Activated naive CD4-positive, alpha-beta T cell treated with Interleukin-2 at 50 U/mL for 16 hours (primary cell): Measurements from ENCODE around the gene RABGAP1L.
"Not testable (repeated sequence)": the region's sequence is repeated elsewhere in the genome, so short reads cannot be mapped to it uniquely, and the experiment has no call there.

Experiments
- DNase-seq: peaks from one replicate; pipeline ENCODE4 v3.0.0-alpha.2; 2020

Gene RABGAP1L

DNA sequence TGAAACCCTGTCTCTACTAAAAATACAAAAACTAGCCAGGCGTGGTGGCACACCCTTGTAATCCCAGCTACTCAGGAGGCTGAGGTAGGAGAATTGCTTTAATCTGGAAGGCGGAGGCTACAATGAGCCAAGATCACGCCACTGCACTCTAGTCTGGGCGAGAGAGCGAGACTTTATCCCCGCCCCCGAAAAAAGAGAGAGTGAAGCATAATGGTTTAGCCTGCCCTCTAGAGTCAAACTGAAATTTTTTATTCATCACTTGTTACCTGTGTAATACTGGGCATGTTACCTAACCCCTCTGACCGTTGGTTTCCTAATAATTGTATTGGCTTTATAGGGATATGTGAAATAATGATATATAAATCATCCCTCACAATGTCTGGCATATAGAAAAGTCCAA lies 307.3 kb downstream of the RABGAP1L start:
- DNase-seq, result no peak

DNA sequence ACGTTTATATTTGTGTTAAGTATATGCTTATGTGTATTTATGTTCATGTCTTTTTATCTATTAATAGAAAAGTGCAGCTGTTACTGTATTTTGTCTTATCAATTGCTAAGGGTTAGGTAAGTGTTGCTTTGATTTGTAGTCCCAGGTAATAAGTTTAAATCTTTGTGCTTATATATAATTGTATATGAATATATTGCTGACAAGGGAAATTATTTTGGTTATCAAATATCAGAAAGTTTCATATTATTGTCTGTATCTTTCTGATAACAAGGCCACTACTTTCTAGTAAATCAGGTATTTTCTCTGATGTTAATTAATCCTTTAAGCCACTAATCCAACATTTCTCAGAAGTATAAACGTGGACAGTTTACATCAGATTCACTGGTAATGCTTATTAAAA lies 309.7 kb downstream of the RABGAP1L start:
- DNase-seq, result no peak

DNA sequence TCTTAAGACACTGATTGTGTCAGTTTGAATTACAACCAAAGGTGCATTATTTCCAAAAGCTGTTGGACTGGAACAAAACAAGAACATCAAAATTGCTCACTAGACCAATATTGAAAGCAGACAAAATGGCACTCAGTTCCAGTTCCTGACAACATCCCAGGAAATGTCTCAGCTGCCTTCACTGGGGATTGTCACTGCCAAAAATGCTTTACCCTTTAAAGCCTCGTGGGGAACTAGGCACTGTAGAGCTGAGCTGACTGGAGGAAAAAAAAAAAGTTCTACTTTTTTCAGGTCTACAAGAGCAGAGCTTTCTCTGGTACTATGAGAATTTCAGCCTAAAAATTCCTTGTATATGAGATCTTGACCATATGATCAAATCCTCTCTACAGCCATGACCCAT lies 310.4 kb downstream of the RABGAP1L start:
- DNase-seq, result no peak

DNA sequence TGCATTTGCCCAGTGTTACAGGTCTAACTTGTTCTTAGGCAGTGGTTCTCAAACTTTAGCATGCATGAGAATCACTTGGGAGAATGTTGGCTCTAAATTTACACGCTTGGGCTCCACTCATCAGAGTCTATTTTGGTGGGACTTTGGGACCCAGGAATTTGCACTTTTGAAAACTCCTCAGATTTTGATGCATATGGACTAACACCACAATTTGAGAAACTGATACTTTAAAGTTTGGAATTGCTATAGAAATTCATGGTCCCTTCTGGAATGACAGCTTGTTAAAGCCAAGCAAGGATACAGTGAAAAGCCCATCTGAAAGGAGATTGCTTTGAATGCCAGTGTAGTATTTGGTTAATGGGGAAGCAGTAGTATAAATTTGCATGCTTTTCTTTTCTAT lies 320.0 kb downstream of the RABGAP1L start:
- DNase-seq, result no peak

DNA sequence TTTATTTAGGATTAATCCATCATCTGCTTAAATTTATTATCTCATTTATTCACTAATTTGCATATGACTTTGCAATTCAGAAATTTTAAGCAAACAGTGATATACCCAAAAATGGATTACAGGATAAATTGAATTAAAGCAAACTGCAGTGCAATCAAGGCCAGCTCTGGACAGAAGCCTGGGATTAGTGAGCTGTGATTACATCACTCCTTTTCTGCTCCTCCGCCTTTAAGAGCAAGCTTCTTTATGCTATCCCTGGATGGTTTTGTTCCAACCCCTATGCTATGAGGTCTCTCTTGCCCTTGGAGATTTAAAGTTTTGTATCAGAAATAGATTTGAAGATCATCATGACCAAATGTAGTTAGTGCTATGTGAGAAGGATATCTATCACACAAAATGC lies 321.0 kb downstream of the RABGAP1L start:
- DNase-seq, result no peak

DNA sequence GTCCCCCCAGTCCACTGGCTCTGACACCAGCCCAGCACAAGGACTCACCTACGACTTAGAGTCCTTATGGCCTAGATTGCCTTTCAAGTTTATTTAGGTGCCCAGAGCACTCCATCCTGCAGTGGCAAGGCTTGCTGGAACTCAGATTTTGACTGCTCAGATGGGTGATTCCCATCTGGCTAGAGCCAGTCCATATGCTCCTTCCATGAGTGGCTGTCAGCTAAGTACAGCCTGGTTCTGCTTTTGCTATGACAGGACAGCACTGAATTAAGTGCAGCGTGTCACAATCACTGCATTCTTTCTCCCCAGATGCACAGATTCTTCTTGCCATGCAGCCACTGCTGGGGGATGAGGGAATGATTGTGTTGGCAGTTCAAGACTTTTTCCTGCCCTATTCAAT lies 332.3 kb downstream of the RABGAP1L start:
- DNase-seq, result no peak

DNA sequence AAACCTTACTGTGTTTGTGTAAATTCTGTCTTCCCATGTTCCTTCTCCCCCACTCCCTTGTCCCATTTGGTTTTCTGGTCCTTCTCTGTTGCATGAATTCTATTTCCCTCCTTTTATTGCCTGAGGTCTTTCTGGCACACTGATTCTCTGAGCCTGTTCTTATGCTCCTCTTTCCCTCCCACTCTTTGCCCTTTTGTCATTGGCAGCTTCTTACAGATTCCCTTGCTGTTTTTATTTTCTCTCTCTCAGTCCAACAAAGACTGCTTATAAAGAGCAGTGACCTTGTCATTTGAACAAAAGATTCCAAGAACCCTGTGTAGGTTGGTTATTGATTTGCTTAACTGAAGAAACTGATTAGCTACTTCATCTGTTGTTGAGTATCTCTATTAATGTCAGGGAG lies 338.2 kb downstream of the RABGAP1L start:
- DNase-seq, result no peak

DNA sequence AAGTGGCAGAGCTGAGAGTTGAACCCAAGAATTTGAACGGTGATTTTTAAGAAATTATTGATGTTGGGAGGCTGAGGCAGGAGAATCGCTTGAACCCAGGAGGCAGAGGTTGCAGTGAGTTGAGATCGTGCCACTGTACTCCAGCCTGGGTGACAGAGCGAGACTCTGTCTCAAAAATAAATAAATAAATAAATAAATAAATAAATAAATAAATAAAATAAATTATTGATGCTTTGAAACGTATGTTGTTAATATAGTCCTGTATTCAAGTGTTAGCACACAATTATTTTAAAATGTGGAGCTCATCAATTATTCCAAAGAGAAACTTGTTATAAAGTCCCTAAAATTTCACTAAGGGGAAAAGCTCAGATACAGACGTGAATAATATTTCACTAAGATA lies 357.4 kb downstream of the RABGAP1L start:
- not testable (repeated sequence) for DNase-seq

DNA sequence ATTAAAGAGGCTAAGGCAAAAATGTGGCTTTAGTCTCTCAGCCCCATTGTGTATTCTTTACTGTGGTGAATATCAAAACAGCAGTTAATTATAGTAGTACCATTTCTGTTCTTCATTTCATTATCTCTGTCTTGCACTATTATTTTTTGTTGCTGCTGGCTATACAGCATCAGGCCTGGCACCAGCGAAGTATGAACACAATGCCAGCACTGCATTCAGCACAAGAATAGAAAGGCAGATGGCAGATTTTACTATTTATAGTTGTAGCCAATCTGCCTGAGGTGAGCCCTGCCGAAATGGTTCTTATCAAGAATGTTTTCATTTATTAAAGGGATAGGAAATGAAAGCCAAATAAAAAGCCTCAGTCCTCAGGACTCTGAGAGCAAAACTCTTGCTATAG lies 360.5 kb downstream of the RABGAP1L start:
- DNase-seq, result no peak

DNA sequence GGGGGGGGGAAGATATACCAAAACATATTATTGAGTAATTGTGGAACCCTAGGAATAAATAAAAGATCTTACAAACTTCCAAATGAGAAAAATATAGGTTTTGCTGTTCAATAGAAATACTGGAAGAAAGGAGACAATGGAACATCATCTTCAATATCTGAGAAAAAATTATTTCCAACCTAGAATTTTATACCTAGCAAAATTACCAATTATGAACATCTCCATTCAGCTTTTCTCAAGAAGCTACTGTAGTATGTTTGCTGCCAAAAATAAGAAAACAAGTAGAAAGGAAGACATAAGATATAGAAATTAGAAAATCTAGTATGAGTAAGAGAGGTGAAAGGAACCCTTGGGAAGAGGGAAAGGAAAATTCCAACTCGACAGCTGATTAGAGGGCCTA lies 372.4 kb downstream of the RABGAP1L start:
- no peak for DNase-seq

DNA sequence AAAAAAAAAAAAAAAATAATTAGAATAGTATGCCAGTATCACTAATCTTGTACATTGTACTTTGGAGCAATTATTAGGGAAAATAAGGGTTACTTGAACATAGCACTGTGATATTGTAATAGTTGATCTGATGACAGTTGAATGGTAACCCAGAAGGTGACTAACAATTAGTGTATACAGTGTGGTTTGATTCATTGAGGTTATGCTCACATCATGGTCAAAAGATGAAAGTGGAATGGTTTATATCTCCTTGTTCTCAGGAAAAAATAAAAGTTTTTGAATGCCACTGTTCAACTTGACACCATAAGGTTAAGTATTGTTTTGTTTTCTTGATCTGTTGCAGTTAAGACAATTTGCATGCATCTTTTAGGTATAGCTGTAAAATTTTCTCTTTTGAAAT lies 375.5 kb downstream of the RABGAP1L start:
- DNase-seq, result no peak

DNA sequence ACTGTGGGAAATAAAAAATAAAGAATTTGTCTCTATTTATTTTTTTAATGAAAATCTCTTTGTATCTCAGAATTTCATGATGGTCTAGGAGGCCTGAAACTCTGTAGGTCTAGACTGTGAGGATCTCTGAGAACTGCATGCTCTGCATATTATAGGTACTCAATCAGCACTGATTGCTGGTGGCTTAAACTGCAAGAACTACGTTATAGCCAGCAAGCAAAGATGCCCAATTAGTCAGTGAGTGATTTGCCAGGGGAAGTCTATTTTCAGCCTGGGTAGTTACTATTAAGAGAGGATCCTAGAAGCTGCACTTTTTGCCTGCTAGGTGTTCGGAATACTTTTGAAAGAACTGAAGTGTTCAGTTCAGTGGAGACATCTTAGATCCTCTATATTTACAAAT lies 375.9 kb downstream of the RABGAP1L start:
- no peak for DNase-seq

DNA sequence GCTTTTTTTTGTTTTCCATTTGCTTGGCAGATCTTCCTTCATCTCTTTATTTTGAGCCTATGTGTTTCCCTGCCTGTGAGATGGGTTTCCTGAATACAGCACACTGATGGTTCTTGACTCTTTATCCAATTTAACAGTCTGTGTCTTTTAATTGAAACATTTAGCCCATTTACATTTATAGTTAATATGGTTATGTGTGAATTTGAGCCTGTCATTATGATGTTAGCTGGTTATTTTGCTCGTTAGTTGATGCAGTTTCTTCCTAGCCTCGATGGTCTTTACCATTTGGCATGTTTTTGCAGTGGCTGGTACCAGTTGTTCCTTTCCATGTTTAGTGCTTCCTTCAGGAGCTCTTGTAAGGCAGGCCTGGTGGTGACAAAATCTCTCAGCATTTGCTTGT lies 384.1 kb downstream of the RABGAP1L start:
- not testable (repeated sequence) for DNase-seq

DNA sequence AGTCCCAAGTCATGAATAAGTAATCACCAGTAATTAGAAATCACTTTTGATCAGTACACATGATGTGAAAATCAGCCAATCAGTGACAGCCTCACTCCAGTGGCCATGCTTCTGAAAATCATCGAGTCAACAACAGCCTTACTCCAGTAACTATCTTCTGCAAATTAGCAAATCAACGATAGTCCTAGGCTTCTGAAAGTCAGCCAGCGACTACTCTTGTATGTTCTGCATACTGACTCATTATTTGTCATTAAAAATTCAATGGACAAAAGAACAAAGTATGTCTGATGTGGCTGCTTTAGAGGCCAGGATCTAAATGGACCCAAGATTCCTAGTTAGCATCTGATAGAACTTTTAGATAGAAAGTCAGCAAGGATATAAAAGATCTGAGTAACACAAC lies 391.0 kb downstream of the RABGAP1L start:
- DNase-seq, result no peak

DNA sequence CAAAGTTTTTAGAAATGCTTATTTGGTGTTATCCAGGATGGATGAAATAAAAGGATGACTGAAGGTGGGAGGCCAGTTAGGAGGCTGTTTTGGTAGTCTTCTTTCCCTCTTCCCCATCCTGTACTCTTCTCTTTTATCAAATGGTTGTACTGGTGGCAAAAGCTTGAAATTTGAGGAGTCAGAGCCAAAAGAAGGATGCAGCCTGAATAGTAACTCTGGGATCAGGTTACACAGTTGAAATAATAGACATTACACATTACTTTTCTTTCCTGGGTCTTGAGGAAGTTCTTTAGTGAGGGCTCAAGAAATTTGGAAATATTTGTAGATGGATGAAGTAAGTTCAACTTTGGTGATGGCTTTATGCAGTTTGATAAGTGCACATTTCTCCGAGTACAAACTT lies 397.1 kb downstream of the RABGAP1L start:
- no peak for DNase-seq

DNA sequence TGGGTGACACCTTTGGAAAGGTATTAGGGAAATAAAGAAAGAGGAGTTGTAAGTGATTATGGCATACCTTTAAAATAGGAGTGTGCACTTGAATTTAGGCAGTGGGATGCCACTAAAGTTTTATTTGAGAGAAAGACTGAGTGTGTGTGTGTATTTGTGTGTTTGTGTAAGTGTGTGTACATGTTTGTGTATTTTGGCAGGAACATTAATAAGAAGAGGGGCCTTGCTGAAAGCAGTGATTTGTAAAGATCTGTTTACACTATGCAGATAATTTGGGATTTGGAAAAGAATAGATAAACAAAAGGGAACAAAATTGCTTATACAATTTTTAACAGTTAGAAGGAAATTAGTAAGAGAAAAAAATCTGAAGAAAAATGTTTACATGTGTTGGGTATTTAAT lies 409.2 kb downstream of the RABGAP1L start:
- no peak for DNase-seq

DNA sequence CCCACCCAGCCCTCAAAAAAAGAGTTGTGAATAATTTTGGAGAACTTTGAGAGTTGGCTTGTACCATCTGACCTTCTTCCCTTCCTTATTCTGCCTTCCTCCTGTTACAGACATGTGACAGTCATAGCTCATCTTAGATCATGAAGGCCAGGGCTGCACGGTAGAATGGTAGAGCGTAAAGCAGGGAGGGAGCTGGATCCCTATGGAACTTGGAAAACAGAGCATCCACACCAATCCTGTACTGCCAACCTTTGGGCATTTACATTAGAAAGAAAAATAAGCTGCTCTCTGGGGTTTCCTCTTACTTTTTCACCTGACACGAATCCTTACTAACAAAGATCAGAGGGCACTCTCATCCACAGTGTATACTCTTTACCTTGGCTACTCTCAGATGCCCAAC lies 409.9 kb downstream of the RABGAP1L start:
- DNase-seq, result no peak

DNA sequence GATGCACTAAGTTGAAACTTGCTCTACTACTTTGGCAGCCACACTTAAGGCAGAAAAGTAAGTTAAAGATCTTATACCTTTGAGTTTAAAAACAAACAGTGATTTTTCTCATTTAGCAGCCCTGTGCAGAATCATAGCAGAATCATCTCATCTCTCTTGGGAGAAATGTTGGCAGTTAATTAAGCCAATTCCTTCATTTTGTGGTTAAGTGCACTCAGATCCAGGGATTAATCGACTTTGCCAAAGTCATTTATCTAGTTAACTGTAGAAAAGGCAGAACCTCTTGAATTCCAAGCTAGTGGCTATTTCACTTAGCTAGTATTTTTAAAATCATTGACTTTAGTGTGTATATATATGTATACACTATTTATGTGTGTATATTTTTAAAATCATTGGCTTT lies 413.5 kb downstream of the RABGAP1L start:
- no peak for DNase-seq

DNA sequence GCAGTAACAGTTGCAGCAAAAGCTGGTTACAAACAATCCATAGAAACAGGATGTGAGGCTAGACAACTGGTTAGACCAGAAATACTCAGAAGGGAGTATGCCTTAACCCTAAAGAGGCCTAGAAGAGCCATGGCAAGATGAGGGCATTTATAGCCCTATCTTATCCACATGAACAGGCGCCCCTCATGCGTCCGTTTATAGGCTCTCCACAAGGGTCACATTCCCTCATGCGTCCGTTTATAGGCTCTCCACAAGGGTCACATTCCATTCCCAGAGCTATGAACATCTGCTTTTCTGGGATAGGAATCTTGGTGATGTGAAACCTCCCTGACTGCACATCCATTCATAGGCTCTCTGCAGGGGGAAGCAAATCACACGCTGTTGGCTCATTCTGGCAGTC lies 416.8 kb downstream of the RABGAP1L start:
- DNase-seq, result not testable (repeated sequence)

DNA sequence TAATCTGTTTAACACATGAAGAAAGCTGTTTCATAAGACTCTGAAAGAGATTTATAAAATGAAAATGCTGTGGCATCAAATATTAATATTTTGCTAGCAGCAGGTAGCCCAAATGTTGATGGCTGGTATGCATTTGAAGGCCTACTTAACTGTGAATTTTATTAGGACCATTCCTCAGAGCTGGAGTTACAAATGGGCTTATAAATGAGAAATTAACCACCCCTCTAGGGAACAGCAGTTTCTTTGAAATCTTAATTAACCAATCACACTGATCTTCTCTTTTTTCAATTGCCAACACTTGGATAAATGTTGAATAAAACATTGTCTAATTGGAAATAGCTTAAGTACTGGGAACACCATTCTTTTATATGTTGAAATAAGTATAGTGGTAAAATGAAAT lies 418.4 kb downstream of the RABGAP1L start:
- DNase-seq, result no peak

DNA sequence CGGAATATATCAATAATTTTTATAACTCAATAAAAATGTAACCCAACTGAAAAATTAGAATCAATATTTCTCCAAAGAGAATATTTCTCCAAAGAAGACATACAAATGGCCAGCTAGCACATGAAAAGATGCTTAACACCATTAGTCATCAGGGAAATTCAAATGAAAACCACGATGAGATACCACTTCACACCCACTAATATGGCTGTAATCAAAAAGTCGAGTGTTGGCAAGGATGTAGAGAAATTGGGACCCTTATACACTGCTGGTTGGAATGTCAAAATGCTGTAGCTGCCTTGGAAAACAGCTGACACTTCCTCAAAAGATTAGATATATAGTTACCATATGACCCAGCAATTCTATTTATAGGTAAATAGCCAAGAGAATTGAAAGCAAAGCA lies 421.5 kb downstream of the RABGAP1L start:
- DNase-seq, result no peak

DNA sequence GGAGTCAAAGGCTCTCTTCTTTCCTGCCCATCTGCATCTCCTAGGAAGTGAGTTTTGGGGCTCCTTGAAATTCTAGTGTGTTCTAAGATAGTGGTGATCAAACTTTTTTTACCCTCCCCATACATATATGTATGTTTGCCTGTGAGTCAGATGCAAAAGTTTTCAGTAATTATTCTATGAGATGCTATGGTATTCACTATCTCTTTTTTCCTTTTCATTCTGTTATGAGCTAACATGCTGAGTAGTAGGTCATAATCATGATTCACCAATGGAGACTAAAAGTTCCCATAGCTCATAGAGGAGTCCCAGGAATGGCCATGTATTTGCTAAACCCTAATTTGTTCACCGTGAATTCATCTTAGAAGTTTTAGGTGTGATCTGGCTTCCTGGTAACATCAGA lies 424.0 kb downstream of the RABGAP1L start:
- DNase-seq, result no peak

DNA sequence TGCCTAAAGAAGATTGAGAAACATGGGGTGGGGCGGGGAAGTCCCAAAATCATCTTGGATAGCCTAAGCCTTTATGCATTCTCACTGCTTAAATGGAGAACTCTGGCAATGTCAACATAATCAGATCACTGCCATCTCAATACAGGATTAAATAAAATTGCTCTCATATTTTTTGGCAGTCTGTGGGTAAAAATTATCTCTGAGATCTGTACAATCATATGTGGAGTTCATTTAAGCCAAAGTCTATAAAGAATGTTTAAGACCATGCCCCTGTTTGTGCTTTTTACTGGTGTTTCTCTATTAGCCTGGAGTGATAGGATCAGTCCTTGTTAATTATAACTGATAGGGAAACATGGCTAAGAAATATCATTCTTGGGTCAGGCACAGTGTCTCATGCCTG lies 424.8 kb downstream of the RABGAP1L start:
- no peak for DNase-seq

DNA sequence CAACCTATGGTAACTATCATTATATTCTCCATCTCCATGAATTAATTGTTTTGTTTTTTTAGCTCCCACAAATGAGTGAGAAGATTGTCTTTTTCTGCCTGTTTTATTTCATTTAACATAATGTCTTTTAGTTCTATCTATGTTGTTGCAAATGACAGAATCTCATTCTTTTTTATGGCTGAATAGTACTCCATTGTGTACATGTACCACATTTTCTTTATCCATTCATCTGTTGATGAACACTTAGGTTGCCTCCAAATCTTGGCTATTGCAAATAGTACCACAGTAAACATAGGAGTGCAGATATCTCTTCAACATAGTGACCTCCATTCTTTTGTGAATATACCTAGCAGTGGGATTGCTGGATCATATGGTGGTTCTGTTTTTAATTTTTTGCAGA lies 429.3 kb downstream of the RABGAP1L start:
- DNase-seq, result not testable (repeated sequence)

DNA sequence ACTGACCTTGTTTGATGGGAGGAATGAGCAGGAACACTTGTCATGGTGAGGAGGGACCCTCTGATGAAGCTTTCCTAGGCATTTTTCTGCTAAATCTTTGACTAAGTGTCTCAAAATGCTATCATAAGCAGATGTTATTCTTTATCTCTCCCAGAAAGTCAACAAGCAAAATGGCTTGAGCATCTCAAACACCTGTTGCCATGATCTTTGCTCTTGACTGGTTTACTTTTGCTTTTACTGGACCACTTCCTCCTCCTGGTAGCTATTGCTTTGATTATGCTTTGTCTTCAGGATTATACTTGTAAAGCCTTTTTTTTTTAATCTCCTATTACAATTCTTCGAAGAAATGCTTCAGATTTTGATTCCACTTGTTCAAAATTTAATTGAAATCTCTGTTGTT lies 445.9 kb downstream of the RABGAP1L start:
- no peak for DNase-seq

DNA sequence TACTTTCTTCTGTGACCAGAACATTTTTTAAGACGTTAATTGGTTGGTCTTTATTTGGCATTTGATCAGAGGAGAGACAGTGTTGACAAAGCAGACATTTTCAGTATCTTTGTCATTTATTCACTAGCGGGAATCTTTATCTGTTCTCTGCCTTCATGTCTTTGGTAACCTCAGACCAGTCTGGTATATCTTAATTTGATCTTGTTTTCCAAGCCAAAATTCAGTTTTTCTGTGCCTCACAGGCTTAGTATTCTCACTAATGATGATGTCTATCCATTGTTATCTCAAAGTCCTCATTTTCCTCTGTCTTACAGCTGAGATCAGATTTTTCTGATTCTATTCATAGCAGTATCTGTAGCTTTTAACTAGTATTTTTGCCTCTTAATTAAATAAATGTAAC lies 447.2 kb downstream of the RABGAP1L start:
- no peak for DNase-seq
